A673 (cell line): ENCODE data around the gene TMPRSS13.

Experiments
- CTCF ChIP-seq: fragments of 300-800, 200-600 bp; sonication (generic); conservative IDR thresholded peaks from 2 replicates; pipeline ENCODE4 v1.5.1; 2017; ENCODE audit warnings: low read depth, mild to moderate bottlenecking, antibody characterized with exemption, low read length, moderate library complexity, mixed read lengths
- EZH2 ChIP-seq: fragments of 200-600 bp; sonication (generic); IDR thresholded peaks from 2 replicates; pipeline ENCODE4 v1.6.1; 2017; ENCODE audit warnings: borderline replicate concordance, low read depth, mild to moderate bottlenecking, mixed read lengths, antibody characterized with exemption, low read length; ENCODE audit not compliant: poor library complexity, severe bottlenecking

DNA sequence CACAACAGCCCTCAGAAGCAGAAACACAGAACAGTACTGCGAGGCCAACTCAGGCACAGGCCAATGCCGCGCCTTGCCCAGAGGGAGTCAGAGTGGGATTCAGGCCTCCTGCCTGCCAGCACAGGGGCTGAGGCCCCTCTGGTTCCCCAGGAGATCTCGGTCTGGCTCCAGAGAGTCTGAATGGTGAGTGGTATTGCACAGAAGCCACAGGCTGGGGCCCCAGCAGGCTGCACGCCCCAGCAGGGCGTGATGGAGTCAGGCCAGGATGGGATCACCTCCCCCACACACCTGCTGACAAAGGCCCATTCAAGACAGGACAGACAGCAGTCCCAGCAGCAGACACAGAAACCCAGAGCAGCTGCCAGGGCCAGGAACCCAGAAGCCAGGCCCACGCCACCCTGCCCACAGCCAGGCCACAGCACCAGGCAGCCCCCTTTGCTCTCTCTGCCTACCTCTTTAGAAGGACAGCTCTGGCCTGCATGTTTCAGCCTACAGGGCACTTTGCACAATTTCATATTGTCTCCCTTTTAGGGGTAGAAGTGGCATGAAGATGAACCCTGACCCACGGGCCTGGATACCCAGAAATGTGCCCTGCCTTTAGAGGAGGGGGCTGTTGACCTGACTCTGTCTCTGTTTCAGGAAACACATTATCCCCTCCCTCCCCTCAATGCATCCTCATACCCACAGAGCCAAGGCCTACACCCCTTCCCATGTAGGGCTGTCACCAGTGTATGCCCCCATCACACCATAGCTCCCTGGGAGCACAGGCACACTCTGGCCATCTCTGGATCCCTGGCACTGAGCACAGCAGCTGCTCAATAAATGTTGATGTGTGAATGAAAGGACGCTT lies 58.9 kb downstream of the TMPRSS13 start:
- TF ChIP-seq CTCF (no peak), EZH2 (no peak)
